ENCODE measurements around the gene ODAM.
"Not testable (repeated sequence)": the region's sequence is repeated elsewhere in the genome, so short reads cannot be mapped to it uniquely, and the experiment has no call there.

The ODAM gene, protein sequence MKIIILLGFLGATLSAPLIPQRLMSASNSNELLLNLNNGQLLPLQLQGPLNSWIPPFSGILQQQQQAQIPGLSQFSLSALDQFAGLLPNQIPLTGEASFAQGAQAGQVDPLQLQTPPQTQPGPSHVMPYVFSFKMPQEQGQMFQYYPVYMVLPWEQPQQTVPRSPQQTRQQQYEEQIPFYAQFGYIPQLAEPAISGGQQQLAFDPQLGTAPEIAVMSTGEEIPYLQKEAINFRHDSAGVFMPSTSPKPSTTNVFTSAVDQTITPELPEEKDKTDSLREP

DNA sequence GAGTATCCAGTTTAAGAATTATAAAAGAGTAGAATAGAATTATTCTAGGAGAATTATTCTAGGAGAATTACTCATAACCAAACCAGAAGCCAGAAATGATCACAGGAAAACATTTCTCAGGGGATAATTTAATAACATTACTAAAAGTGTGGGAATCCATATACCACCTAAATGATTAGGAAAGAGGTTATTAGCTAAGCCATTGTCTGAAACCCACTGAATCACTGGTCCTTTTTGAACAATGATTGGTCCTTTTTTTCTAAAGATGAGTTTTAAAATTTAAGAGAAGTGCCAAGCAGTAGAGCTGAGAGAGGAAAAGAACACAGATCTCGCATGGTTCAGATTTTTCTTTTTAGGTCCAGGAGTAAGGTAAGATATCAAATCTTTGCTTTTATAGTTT lies at the start of gene ODAM:
ODAM (plus strand) TSS at position 301 of the 400 bp plus-strand sequence. CDS start 819 bp downstream, outside the sequence.
- DNase-seq (ENCODE audit: low spot score), result no peak

DNA sequence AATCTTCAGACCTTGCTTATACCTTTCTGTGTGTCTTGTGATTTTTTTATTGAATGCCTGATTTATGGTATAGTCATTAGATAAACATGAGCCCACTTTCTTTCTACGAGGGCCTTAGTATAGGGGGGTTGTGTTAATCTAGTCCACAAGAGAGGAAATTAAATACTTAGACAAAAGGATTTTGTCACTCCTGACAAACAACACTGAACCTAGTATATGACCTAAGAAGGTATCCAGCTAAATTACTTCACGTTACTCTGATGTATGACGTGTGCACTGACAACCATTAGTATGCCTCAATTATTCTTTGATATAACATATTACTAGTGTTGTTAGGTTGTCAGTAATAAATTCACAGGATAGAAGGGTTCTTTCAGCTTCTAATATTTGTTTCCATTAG lies 44.3 kb upstream of the ODAM start:
- no peak for DNase-seq (ENCODE audit: low spot score)

DNA sequence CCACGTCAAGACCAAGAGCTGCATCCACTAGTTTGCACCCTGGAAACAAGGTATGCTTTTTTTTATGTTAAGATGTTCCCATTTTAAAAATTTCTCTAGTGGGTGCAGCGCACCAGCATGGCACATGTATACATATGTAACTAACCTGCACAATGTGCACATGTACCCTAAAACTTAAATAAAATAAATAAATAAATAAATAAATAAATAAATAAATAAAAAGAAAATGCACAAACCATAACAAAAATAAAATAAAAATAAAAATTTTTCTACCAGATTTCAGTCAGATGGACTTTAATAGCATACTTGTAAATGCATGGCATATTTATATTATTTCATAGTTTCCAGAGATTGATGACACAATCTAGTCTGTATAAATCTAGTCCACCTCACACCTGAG lies 43.4 kb upstream of the ODAM start:
- DNase-seq (ENCODE audit: low spot score), result no peak

DNA sequence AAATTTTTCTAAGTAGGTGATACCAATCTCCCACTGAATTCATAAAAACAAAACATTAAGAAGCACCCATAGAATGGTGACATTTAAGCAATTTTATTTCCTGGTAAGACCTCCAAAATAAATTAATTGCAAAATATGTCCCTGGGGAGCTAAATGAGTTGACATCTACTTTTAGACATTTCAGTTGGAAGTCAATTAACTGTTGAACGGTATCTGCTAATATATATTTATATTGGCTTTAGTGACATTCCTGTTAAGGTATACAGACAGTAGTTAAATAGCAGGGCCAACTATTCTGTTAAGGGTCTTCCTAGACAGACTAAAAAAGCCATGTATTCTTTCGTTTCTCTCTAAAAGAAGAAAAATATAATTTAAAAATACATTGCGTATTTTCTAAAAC lies 41.6 kb upstream of the ODAM start, which contains the start of gene PRR27:
PRR27 (plus strand) TSS at position 301 of the 400 bp plus-strand sequence. CDS start 139 bp downstream, outside the sequence.
- DNase-seq (ENCODE audit: low spot score), result no peak

DNA sequence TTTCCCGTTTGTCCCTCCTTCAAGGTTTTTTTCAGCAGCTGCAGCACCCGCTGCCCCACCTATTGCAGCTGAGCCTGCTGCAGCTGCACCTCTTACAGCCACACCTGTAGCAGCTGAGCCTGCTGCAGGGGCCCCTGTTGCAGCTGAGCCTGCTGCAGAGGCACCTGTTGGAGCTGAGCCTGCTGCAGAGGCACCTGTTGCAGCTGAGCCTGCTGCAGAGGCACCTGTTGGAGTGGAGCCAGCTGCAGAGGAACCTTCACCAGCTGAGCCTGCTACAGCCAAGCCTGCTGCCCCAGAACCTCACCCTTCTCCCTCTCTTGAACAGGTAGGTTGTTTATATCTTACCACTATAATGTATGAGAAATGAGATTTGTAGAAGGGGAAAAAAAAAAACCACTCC lies 36.9 kb upstream of the ODAM start:
- no peak for DNase-seq (ENCODE audit: low spot score)

DNA sequence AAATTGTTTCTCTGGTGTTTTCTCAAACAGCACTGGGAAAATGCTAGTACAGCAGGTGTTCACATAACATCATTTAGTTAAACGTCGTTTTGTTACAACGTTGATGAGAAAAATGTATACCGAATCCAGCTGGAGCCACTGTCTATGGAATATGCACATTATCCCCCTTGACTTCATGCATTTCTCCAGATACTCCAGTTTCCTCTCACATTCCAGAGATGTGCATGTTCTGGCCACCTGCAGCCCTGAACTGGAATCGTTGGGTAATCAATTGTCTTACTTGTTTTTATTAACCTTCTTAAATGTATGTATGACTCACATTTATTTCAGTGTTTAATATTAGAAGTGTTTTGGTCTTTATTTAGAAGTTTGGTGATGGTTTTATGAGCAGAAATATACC lies 18.4 kb upstream of the ODAM start:
- no peak for DNase-seq (ENCODE audit: low spot score)

DNA sequence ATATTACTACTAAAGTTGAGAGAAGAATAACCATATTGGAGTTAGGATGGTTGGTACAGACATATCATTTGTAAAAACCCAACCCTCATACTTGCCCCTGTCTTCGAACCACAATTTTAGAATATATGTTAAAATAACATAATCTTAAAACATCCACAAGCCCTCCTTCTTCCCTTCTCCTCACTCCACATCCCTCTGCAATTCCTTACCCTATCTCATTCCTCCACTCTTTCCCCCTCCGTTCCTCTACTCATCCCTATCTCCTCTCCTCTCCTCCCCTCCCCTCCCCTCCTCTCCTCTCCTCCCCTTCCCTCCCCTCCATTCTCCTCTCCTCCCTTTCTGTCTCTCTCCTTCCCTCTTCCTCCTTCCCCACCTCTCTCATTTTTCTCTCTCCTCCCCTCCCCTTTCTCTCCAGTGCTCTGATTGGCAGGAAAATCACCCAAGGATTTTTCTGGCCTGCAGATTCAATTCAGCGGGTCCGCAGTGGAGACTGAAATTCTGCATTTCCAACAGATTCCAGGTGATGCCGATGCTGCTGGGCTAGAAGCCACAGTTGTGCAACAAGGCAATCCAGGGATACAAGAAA lies 17.4 kb upstream of the ODAM start:
- no peak for DNase-seq (ENCODE audit: low spot score)

DNA sequence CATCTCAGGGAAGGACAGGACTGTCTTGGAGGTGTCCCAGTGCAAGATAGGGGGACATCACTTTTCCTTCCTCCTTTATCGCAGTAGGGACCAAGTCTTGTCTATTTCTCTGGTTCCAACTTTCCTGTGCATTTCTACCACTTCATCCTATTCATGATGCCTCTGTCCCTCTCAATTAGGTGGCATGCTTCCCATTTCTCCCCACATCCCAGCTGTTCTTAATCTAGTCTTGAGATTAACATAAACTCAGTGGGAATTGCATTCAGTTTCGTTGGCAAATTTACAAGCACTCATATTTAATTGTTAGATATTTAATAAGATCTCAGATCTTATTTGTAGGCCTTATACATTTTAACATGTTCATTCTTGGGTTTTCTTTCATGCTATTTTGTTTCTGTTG lies 15.7 kb upstream of the ODAM start:
- no peak for DNase-seq (ENCODE audit: low spot score)

DNA sequence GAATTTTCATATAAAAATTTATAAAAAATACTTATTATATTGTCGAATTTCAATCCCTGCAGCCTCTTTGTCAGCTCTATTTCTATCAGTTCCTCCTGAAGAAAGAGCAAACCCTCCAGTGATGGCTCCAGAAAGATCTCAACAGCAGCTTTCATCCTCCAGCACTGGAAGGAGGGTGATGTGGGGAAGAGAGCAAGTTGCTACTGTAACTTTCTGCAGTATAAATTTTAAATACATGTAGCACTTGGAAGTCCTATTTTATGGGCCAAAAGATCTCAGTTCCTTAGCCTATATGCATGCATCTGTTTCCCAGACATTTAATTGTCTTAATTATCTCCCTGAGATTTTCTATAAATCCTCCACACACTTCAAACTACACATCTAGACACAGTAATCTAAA lies 13.7 kb upstream of the ODAM start:
- no peak for DNase-seq (ENCODE audit: low spot score)

DNA sequence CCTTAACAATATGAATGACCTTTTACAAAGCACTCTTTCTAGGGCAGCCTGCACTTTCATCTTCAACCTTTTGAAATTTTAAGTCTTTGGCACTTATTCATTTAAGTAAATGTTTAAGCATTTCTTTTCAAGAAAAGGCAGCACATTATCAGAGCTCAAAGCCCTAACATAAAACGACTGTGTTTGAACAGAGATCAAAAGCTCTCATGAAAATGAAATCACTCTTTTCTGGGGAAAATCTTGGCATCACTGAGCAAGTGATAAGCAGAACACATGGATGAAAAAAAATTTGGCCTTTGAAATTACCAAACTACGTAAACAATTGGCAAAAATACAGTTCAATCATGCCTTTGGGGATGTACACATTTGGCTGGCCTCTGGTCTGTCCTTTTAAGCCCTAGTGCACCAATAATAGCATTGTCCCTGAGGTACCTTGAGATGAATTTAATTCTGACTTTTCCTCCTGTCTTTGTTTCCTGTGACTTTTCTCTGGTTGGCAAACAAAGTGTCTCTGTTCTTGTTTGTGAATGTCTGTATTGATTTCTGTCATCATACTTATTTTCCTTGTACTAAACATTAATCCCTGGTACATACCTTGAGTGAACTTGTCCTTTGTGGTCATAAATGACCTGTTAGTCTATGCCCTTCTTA lies 12.9 kb upstream of the ODAM start:
- no peak for DNase-seq (ENCODE audit: low spot score)

DNA sequence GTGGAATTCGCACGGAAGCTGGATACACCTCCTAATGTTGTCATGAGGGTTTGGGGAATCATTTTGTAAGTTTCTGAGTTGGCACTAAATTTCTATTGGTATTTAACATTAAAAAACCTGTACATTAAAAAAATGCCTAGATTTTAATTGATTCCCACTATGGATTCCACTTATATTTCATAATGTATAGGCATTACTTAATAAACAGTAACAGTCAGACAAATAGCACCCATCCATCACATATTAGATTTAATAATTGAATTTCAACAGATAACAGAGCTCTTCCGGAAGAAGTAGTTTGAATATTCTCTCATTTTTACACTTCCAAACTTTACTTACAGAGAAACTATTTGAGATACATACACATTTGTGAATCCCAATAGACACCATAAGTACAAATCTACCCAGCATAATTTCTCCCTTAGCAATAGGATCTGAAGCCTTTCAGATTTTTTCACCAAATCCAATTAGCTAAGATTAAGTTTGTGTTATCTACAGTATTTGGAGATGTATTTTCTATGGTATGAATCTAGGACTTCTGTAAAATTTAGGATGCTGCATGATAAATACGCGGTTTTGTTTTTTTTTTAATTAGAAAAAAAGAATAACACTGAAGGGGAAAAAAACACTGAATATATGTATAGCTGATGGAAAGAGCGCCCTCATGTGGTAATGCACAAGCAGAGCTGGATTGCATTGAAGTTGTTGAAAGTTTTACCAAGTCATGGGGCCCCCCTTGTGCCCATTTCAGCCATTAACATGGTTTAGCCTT lies 12.2 kb upstream of the ODAM start:
- peak; percentile 3 for DNase-seq (ENCODE audit: low spot score)

DNA sequence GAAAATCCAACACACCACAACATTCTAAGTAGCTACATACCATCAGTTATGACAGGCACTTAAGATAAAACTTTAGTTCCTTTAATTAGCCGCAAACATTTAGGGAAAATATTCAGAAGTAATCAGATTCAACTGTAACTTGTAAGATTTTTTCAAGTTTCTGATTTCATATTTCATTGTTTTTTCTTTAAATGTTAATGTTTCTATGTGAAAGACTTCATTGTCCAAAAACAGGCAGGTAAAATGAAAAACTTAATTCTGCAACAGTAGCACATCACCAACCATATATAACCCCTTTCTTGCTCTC lies 11.6 kb upstream of the ODAM start:
- no peak for DNase-seq (ENCODE audit: low spot score)

DNA sequence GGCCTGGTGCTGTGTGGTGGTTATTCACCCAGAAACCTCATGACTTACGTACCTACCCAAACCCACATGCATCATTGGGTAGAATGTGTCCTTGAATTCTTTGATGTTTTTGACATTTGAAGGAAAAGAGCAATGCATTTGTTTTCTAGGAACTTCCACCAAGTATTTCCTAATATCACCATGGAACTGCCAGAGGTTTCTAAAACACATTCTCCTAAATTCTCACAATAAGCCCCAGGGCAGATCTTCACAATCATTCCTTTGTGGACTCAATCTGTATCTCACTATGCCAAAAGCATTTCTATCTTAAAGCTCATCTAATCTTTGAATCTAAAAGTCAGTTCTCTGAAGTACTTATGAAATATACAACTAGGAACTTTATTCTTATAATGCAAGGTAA lies 8.3 kb upstream of the ODAM start:
- DNase-seq (ENCODE audit: low spot score), result no peak

DNA sequence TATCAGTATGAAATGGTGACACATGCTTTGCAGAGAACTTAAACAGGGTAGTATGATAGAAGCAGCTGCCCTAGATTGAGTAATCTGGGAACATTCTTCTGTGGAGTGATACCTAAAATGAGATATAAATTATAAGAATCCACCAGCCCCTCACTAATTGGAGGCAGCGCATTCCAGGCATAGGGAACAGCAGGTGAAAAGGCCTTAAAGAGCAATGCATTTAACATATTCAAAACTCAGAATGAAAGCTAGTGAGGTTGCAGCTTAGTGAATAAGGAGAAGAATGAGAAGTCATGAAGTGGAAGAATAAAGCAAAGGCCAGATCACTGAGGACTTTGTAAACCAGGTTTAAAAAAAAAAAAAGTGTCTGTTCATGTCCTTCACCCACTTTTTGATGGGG lies 4.9 kb upstream of the ODAM start:
- no peak for DNase-seq (ENCODE audit: low spot score)

DNA sequence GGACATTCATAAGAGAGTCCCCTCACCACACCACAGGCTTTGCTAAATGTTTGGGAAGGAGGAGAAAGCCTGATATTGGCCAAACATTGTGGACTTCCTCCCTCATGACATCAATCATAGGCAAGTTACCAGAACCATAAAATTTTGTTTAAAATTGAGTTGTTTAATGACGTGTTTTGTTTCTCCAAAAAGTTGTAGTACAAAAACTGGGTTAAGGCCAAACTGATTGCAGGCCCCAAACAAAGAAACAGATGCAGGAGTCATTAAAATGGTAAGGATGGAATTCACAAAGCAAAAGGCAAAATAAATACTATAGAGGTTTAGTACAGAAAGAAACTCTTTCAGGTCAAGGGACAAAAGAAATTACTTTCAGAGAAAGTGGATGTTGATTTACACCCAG lies 3.9 kb upstream of the ODAM start:
- no peak for DNase-seq (ENCODE audit: low spot score)

DNA sequence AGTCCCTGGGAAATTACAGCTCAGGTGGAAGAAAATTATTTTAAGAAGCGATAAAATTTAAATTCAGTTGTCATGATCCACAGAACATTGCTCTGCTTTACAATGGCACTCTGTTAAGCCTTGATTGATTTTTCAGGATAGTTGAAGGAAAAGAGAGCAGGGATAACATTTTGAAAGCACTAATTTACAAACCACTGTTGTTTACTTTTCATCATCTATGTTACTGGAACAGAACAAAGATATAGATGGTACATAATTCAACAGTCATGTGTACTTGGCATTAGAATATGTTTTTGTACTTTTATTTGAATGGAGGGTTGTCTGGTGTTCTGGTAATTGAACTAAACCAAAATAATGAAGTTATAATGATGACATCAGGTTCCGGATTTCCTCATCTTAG lies 2.6 kb upstream of the ODAM start:
- no peak for DNase-seq (ENCODE audit: low spot score)

DNA sequence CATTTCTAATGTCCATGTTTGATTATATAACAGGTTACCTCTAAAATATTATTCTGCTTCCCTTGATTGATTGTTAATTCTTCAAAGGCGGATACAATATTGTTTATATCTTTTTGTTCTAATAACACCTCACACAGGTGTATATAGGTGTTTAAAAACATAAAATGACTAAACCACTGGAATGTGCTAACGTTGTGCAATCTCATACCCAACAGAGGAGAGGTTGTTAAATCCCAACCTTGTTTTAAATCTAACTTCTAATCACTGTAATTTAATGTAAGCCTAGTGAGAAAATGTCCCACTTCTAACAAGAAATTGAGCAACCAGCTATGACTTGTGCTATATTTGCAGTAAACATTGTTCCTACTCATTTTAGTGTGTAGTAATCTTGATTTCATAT lies 1.3 kb downstream of the ODAM start:
- no peak for DNase-seq (ENCODE audit: low spot score)

DNA sequence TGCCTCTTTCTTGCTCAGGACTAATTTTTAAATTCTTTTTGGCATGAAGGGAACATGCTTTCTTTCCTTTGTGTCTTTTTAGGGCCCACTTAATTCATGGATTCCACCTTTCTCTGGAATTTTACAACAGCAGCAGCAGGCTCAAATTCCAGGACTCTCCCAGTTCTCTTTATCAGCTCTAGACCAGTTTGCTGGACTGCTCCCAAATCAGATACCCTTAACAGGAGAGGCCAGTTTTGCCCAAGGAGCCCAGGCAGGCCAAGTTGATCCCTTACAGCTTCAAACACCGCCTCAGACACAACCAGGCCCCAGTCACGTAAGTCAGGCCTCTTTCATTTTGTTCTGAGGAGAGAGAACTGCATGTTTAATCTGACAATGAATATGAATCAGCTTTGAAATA lies 2.3 kb downstream of the ODAM start:
- no peak for DNase-seq (ENCODE audit: low spot score)

DNA sequence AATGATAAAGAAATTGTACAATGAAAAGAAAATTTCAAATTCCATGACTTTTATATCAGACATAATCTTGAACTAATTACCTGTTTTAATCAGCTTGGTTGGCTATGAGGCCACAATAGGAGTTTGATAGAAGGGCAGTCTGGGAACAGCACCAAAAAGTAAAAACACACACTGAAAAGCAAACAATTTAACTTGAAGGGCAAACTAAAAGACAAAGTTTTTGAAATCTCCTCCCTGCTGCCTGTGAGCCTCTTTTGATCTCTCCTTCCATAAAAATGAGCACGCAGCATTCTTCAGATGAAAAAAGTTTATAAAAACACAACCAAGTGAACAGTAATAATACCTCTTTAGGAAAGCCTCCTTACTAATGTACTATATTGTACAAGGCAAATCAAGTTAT lies 8.1 kb downstream of the ODAM start:
- no peak for DNase-seq (ENCODE audit: low spot score)

DNA sequence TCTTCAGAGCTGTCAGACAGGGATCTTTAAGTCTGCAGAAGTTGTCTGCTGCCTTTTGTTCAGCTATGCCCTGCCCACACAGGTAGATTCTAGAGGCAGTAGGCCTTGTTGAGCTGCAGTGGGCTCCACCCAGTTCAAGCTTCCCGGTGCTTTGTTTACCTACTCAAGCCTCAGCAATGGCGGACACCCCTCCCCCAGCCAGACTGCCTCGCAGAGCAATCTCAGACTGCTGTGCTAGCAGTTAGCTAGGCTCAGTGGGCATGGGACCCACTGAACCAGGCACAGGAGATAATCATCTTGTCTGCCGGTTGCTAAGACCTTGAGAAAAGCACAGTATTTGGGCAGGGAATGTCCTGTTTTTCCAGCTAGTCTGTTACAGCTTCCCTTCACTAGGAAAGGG lies 17.2 kb downstream of the ODAM start:
- not testable (repeated sequence) for DNase-seq (ENCODE audit: low spot score)

DNA sequence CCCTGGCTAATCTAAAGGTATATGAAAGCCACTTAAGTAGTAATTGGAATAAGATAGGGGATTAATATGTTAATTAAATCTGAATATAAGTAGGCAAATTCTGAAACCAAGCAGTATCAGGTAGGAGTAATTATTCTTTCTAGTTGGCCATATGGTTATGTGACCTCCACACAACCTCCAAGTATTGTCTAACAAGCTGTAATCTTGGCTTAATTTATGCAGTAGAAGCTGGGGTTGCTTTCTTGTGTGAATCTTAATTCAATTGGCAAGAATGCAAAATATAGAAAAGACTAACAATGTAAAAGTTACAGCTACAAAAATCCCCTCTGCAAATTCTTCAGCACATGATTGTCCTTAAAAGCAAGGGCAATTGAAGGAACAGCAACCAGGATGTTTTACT lies 20.6 kb downstream of the ODAM start:
- DNase-seq (ENCODE audit: low spot score), result not testable (repeated sequence)

DNA sequence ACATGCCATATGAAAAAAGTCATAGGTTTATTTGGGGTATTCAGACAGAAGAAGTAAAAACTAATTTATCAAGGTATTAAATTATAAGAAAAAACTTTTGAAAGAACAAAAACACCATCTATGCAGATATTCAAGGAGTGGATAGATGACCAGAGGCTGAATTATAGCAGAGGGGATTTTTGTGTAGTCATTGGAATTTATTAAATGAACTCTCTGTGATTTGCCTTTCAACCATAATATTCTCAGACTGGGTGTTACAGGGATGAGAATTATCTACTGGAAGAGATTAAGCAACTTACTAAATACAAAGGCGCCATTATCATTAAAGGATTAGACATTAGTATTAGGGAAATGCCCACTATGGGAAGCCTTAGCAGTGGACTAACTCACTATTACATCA lies 21.0 kb downstream of the ODAM start:
- not testable (repeated sequence) for DNase-seq (ENCODE audit: low spot score)

DNA sequence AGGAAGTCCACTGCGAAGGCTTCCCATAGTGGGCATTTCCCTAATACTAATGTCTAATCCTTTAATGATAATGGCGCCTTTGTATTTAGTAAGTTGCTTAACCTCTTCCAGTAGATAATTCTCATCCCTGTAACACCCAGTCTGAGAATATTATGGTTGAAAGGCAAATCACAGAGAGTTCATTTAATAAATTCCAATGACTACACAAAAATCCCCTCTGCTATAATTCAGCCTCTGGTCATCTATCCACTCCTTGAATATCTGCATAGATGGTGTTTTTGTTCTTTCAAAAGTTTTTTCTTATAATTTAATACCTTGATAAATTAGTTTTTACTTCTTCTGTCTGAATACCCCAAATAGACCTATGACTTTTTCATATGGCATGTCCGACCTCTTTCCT lies 25.9 kb downstream of the ODAM start:
- not testable (repeated sequence) for DNase-seq (ENCODE audit: low spot score)
